Ovary (tissue), 9 donors: ENCODE results near the gene MAP2K5. TPM values are rescaled to one million over a fixed set of nuclear protein-coding genes. Genes with fewer than 3 reads are reported as not detected.

ENCODE experiments used
- DNase-seq, 5 donors: peaks; one replicate each; pipeline ENCODE4 v3.0.0-alpha.2; 2019 to 2020
- H3K27ac ChIP-seq, 2 donors: fragments of 200-600 bp; one replicate each; pipeline versions ENCODE4 v1.5.1 to v1.8.0; 2019 to 2022
- H3K27me3 ChIP-seq: fragments of 200-600 bp; one replicate; pipeline ENCODE4 v1.8.0; 2022
- H3K36me3 ChIP-seq: fragments of 200-600 bp; sonication (generic); one replicate; pipeline ENCODE4 v1.5.1; 2019
- H3K4me1 ChIP-seq: one replicate; pipeline ENCODE4 v1.8.1; 2013; ENCODE audit warnings: mild to moderate bottlenecking, moderate library complexity; ENCODE audit not compliant: insufficient read depth
- H3K4me3 ChIP-seq: fragments of 200-600 bp; sonication (generic); one replicate; pipeline ENCODE4 v1.5.1; 2017
- H3K9me3 ChIP-seq, 2 donors: fragments of 200-600 bp in 1 of 2; sonication (generic) in 1 of 2; one replicate each; pipeline versions ENCODE4 v1.5.1 to v1.8.1; 2013 to 2019; ENCODE audit warnings: mild to moderate bottlenecking in 1 of 2, moderate library complexity in 1 of 2
- EP300 ChIP-seq: sonication (generic); formaldehyde crosslinking; IDR thresholded peaks from one replicate; pipeline ENCODE4 v1.6.1; 2017; ENCODE audit warnings: antibody characterized with exemption
- POLR2A ChIP-seq: fragments of 450-650 bp; IDR thresholded peaks from one replicate; pipeline ENCODE4 v1.6.1; 2017; ENCODE audit warnings: antibody characterized with exemption, mild to moderate bottlenecking, moderate library complexity
- WGBS, 3 donors: extraction: QIAGEN DNeasy Blood & Tissue Kit in 1 of 3; methylation state at CpG; one replicate each; pipeline versions ENCODE4 v1.1.5 to v1.1.7; 2013 to 2017; 5-methylcytosine and 5-hydroxymethylcytosine counted together
- intact Hi-C, 4 donors: fragments of 100-400 bp; cut with DNase I; formaldehyde crosslinking; loops; one replicate each; pipeline versions ENCODE4 v1.11.0 to v1.15.1; 2022 to 2023
- polyA plus RNA-seq, 2 donors: library from polyadenylated mRNA; stranded (reverse); fragments of 200-250 nt in 1 of 2; fragments of 350-450 nt in 1 of 2; fragmentation: Illumina TruSeq in 1 of 2; extraction: RNeasy Lipid Tissue Mini Kit (QIAGEN cat#74804) in 1 of 2; gene quantifications; one replicate each; pipeline ENCODE4 v1.2.3, GENCODE V29; 2013 to 2014
- total RNA-seq, 7 donors: library from RNA; depleted of rRNA in 2 of 7; stranded (reverse); fragments of >200 nt in 2 of 7; fragmentation: NEBNext Ultra II Directional in 3 of 7; extraction: Animal tissue kit (Norgen Biotek cat#: 25700) in 3 of 7; gene quantifications; one replicate each; pipeline versions ENCODE4 v1.1.0 to v1.2.4, GENCODE V29; 2016 to 2023
- TF ChIP-seq, protein P1 (sequence below), 3 donors: fragments of 450-650 bp in 2 of 3; fragments of 200-600 bp in 1 of 3; IDR thresholded peaks; one replicate each; pipeline versions ENCODE4 v1.5.1 to v1.8.0; 2016 to 2022; ENCODE audit warnings: antibody characterized with exemption in 3 of 3, mild to moderate bottlenecking in 1 of 3
- donor health status: DM: no; HTN: no; CAD: no; lungs with moderate emphysema.
- donor health status: DM: no; HTN: no; CAD: no.
- donor health status: Bipolar disorder and iron deficiency.
- donor health status: DM: yes; HTN: yes; CAD: no.
- donor health status: DM: no; HTN: no; CAD: no.
- donor health status: DM: yes; HTN: yes; CAD: no.

Gene MAP2K5
- total and polyA plus RNA-seq, 9 donors, result 4.0 to 39.8 (median 23.2) TPM

DNA sequence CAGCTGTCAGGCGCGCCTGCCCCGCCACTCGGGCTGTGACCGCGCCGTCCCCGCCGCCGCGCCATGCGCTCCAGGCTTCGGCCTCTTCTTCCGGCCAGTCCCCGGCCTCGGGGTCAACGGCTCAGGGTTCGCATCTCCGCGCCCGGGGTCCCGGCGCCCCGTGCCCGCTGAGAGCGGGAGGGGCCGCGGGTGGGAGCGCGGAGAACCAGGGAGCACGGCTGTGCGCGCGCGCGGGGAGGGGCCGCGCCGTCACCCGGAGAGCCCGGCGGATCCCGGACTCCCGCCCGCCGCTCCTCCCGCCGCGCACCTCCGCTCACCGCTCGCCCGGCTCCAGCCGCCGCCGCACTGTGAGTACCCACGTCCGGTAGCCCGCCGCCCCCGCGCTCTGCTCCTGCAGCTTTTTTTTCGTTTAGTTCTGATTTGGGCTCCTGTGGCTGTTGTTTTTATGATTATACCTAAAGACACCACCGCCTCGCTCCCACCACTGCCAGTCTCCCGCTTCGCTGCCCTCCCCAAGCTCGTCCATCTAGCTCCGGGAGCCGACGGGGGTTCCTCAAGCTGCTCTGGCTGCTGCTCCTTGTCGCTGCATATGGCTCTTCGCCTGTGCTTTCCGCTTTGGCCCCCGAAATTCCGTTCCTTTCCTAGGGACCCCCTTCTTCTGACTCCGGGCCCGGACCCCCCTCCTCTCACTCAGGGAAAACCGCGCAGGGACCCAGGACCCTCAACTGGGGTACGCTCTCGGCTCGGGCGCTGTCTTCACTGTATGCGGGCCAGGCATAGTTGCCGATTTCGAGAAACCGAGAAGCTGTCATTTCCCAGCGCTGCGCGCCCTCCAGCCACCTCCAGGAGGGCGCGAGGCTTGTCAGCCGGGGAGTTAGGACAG is 281.1 kb downstream of the MAP2K5 start:
- H3K4me1 ChIP-seq, result no peaks in the 10 kb centered on the region

DNA sequence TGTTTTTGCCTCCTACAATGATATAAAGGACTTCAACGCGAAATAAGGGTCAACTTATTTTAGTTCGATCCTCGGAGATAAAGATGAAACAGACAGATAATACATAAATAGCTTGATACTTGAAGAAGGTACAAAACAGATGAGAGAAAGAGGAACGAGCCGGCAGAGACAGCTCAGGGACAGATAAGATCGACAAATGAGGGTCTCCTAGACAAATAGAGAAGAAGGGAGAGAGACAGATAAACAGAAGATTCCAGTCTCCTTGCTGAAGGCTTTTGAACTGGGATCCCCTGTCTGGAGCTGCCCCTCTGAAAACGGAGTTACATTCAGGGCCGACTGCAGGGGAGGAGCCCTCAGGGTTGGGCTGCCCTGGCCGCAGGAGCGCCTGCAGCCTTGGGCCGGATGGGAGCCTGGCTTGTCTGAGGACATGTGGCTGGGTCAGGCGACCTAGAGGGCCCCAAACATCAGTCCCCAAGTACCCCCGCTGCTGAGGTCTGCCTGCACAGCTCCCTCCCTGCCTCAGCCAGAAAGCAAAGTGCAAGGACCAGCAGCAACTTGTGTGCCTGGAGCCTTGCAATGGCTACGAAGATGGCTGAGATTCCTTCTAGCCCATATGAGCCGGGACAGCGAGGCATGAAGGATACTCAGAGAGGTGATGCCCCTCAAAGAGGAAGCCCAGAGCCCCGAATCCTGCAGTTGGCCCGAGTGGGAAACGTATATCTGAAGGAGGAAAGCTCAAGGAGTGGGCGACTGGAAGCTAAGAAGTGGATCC is 281.9 kb downstream of the MAP2K5 start:
- no peaks in the 10 kb centered on the region for H3K9me3 ChIP-seq
- WGBS, 3 donors, result 8 to 9% (median 8%) methylated on average over 21 of the region's 21 CpGs
- intact Hi-C loops, result no loop called here
- peaks cover 3% of the 10 kb centered on the region for H3K4me1 ChIP-seq
- H3K4me3 ChIP-seq, result no peak overlapping the region
- DNase-seq, result no peak
- no peaks in the 10 kb centered on the region for H3K36me3 ChIP-seq
- H3K27me3 ChIP-seq, result peaks cover 36% of the 10 kb centered on the region
- no peak overlapping the region for H3K27ac ChIP-seq
- no peak for TF ChIP-seq POLR2A
- TF ChIP-seq, protein P1, sequence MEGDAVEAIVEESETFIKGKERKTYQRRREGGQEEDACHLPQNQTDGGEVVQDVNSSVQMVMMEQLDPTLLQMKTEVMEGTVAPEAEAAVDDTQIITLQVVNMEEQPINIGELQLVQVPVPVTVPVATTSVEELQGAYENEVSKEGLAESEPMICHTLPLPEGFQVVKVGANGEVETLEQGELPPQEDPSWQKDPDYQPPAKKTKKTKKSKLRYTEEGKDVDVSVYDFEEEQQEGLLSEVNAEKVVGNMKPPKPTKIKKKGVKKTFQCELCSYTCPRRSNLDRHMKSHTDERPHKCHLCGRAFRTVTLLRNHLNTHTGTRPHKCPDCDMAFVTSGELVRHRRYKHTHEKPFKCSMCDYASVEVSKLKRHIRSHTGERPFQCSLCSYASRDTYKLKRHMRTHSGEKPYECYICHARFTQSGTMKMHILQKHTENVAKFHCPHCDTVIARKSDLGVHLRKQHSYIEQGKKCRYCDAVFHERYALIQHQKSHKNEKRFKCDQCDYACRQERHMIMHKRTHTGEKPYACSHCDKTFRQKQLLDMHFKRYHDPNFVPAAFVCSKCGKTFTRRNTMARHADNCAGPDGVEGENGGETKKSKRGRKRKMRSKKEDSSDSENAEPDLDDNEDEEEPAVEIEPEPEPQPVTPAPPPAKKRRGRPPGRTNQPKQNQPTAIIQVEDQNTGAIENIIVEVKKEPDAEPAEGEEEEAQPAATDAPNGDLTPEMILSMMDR (IDR thresholded peaks at IDR 0.05), result no peak
- TF ChIP-seq EP300, result no peak

More for the DNA sequence above, 281.1 kb downstream of the MAP2K5 start:
- Histone ChIP-seq H3K4me3 (no peak overlapping the region), H3K27ac (no peak overlapping the region), H3K36me3 (no peaks in the 10 kb centered on the region), H3K27me3 (peaks cover 36% of the 10 kb centered on the region), H3K9me3 (no peaks in the 10 kb centered on the region)
- 3% methylated on average over 69 to 94 of the region's 94 CpGs for whole genome bisulfite sequencing, 3 donors
- DNase-seq, result no peak
- TF ChIP-seq, protein P1 (IDR thresholded peaks at IDR 0.05), result no peak
- no peak for TF ChIP-seq POLR2A
- TF ChIP-seq EP300, result no peak
- intact Hi-C loops, result no loop called here

DNA sequence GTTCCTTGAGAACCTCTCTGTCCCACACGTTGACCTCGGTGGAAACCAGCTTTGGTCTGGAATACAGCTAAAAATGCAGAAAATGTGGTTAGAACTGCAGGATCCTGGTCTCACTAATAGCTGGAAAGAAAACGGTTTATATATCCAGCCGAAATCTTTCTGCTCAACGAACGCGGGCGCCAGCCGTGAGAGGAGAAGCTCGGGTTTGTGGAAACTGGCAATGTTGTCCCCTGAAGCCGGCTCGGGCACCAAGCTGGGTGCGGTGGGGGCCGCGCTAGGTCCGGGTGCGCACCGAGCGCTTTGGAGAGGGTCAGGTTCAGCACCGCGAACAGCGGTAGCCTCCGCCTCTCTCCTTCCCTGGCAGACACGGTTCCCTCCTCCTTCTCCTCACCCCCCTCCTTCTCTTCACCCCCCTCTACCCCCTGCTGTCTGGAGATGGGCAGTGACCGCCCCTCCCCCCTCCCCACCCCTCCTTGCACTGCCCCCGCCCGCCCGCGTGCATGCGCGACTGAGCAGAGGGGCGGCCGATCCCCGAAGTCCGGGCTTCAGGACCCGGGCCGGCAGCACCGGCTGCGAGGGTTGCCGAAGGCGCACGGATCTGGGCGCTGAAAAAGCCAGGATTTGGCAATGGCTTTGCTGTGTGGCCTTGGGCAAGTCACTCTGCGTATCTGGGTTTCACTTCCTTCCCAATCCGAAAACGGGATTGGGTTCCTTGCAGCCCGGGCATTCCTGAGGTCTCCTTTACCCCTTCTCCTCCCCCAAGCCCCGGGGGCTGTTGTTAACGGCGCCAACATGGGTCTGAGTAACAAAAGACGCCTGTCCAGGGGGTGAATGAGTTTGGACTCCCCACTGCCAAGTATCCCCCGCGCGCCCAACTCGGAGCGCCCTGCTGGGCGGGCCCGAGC is 282.7 kb downstream of the MAP2K5 start, which contains the start of gene SKOR1:
Gene SKOR1, plus strand, starts transcription at position 534 of the 905 bp plus-strand sequence. Its CDS starts 94 bp downstream, at position 628.
- intact Hi-C loops, result no loop called here
- TF ChIP-seq POLR2A (no peak), EP300 (no peak)
- TF ChIP-seq, protein P1 (IDR thresholded peaks at IDR 0.05), result no peak
- H3K4me1 ChIP-seq, result peaks cover 3% of the 10 kb centered on the region
- H3K27ac ChIP-seq, result no peak within 1 kb of the TSS
- H3K36me3 ChIP-seq, result no peaks in the 10 kb centered on the region
- DNase-seq, result no peak
- H3K27me3 ChIP-seq, result peaks cover 41% of the 10 kb centered on the region
- no peak within 1 kb of the TSS for H3K4me3 ChIP-seq
- WGBS, 3 donors, result 1 to 2% (median 1%) methylated on average over 45 to 58 of the region's 58 CpGs
- no peaks in the 10 kb centered on the region for H3K9me3 ChIP-seq
